IMR-90 (cell line): Measurements from ENCODE around the gene LEO1. TPM values are rescaled to one million over a fixed set of nuclear protein-coding genes. Genes with fewer than 3 reads are reported as not detected.

ENCODE experiments used
- ATAC-seq: fragments of 200-7000 bp; cut with Tn5 transposase; 2 replicates; pipeline ENCODE4 v1.9.1; 2020; ENCODE audit warnings: low read depth, mild to moderate bottlenecking, moderate library complexity
- BruUV-seq: library from RNA; stranded (reverse); fragments of 400-500 nt; replicated peaks from 2 replicates; lab custom pipeline; 2021; lab: Mats Ljungman, UMichigan
- CTCF ChIA-PET: fragments of 300-600 bp; formaldehyde crosslinking; extraction: SDS; loops from one replicate; lab custom pipeline; 2021; ENCODE audit warnings: antibody characterized with exemption; lab: Yijun Ruan, JAX
- POLR2A ChIA-PET: fragments of 300-600 bp; sonication (Branson Sonifier 250); formaldehyde crosslinking; loops from one replicate; lab custom pipeline; 2022; ENCODE audit warnings: antibody characterized with exemption; ENCODE audit not compliant: unreplicated experiment; lab: Charles Lee
- DNase-seq: peaks from one replicate; pipeline ENCODE4 v3.0.0; 2013
- H2AFZ ChIP-seq: replicated peaks from 2 replicates; pipeline ENCODE3; 2013; ENCODE audit warnings: low read length, mild to moderate bottlenecking; ENCODE audit not compliant: poor library complexity
- H2AK5ac ChIP-seq: 2 replicates; pipeline ENCODE4 v1.6.1; 2013; ENCODE audit warnings: low read depth, low read length, inconsistent platforms
- H2AK9ac ChIP-seq: replicated peaks from 2 replicates; pipeline ENCODE3; 2013; ENCODE audit warnings: mild to moderate bottlenecking, low read depth, low read length, moderate library complexity; ENCODE audit not compliant: poor library complexity
- H2BK120ac ChIP-seq: 2 replicates; pipeline ENCODE4 v1.6.1; 2013; ENCODE audit warnings: low read depth, low read length, inconsistent platforms
- H2BK15ac ChIP-seq: 3 replicates; pipeline ENCODE4 v1.6.1; 2013; ENCODE audit warnings: low read depth, low read length, inconsistent platforms
- H2BK20ac ChIP-seq: 2 replicates; pipeline ENCODE4 v1.6.1; 2013; ENCODE audit warnings: low read depth, mild to moderate bottlenecking, inconsistent platforms, low read length, moderate library complexity
- H2BK5ac ChIP-seq: 2 replicates; pipeline ENCODE4 v1.6.1; 2013; ENCODE audit warnings: mild to moderate bottlenecking, low read depth, low read length, inconsistent platforms; ENCODE audit not compliant: poor library complexity, severe bottlenecking
- H3K14ac ChIP-seq: replicated peaks from 2 replicates; pipeline ENCODE4 v1.6.1; 2013; ENCODE audit warnings: low read depth, low read length, inconsistent platforms
- H3K18ac ChIP-seq: 2 replicates; pipeline ENCODE4 v1.6.1; 2013; ENCODE audit warnings: low read depth, low read length, control low read depth
- H3K23ac ChIP-seq: 2 replicates; pipeline ENCODE4 v1.6.1; 2013; ENCODE audit warnings: low read depth, low read length, inconsistent platforms
- H3K27ac ChIP-seq: 2 replicates; pipeline ENCODE4 v1.5.1; 2013; ENCODE audit warnings: mild to moderate bottlenecking, control low read depth, low read length; ENCODE audit not compliant: insufficient read depth
- H3K27me3 ChIP-seq: 2 replicates; pipeline ENCODE4 v1.6.1; 2013; ENCODE audit warnings: low read length; ENCODE audit not compliant: control insufficient read depth, insufficient read depth
- H3K36me3 ChIP-seq: 2 replicates; pipeline ENCODE4 v1.6.1; 2013; ENCODE audit warnings: low read length, mixed read lengths; ENCODE audit not compliant: control insufficient read depth, insufficient read depth
- H3K4ac ChIP-seq: 2 replicates; pipeline ENCODE4 v1.6.1; 2013; ENCODE audit warnings: low read depth, low read length, inconsistent platforms
- H3K4me1 ChIP-seq: 2 replicates; pipeline ENCODE4 v1.6.1; 2013; ENCODE audit warnings: low read length, mixed read lengths; ENCODE audit not compliant: control insufficient read depth, insufficient read depth
- H3K4me2 ChIP-seq: 2 replicates; pipeline ENCODE4 v1.6.1; 2013; ENCODE audit warnings: low read depth, mild to moderate bottlenecking, control low read depth, low read length, moderate library complexity
- H3K4me3 ChIP-seq: 2 replicates; pipeline ENCODE4 v1.5.1; 2013; ENCODE audit warnings: low read depth, mild to moderate bottlenecking, control low read depth, low read length, moderate library complexity; ENCODE audit not compliant: insufficient read depth
- H3K56ac ChIP-seq: 2 replicates; pipeline ENCODE4 v1.6.1; 2013; ENCODE audit warnings: low read length, inconsistent platforms; ENCODE audit not compliant: insufficient read depth; ENCODE audit errors: extremely low read depth
- H3K79me1 ChIP-seq, 2 experiments: 2 replicates each; pipeline ENCODE4 v1.6.1; 2013; ENCODE audit warnings: low read length in 2 of 2, inconsistent platforms in 1 of 2, low read depth in 1 of 2
- H3K9ac ChIP-seq: 2 replicates; pipeline ENCODE4 v1.6.1; 2013; ENCODE audit warnings: low read depth, low read length, control low read depth
- H3K9me1 ChIP-seq: 2 replicates; pipeline ENCODE4 v1.6.1; 2013; ENCODE audit warnings: low read length, inconsistent platforms; ENCODE audit not compliant: insufficient read depth
- H3K9me3 ChIP-seq: 2 replicates; pipeline ENCODE4 v1.6.1; 2013; ENCODE audit warnings: low read length; ENCODE audit not compliant: control insufficient read depth, insufficient read depth
- H4K20me1 ChIP-seq: 2 replicates; pipeline ENCODE4 v1.6.1; 2013; ENCODE audit warnings: low read length, inconsistent platforms; ENCODE audit not compliant: insufficient read depth
- H4K5ac ChIP-seq: 2 replicates; pipeline ENCODE4 v1.6.1; 2013; ENCODE audit warnings: mild to moderate bottlenecking, low read depth, low read length, control low read depth
- H4K8ac ChIP-seq, 2 experiments: 2 replicates each; pipeline ENCODE4 v1.6.1; 2013; ENCODE audit warnings: low read depth in 2 of 2, low read length in 2 of 2, control low read depth in 1 of 2, inconsistent platforms in 1 of 2
- H4K91ac ChIP-seq: 2 replicates; pipeline ENCODE4 v1.6.1; 2013; ENCODE audit warnings: low read depth, low read length, inconsistent platforms; ENCODE audit not compliant: insufficient read depth
- BHLHE40 ChIP-seq: fragments of 150-350 bp; IDR thresholded peaks from 2 replicates; pipeline ENCODE4 v1.6.1; 2016; ENCODE audit warnings: mild to moderate bottlenecking, low read depth, low read length
- CEBPB ChIP-seq: IDR thresholded peaks from 2 replicates; pipeline ENCODE4 v1.6.1; 2012; ENCODE audit warnings: low read depth, low read length, improper control_type of control experiment
- CTCF ChIP-seq: conservative IDR thresholded peaks from 2 replicates; pipeline ENCODE4 v1.5.1; 2012; ENCODE audit warnings: mild to moderate bottlenecking, low read depth, low read length, improper control_type of control experiment
- ELK1 ChIP-seq: fragments of 150-350 bp; IDR thresholded peaks from 2 replicates; pipeline ENCODE4 v1.6.1; 2016; ENCODE audit warnings: low read depth, mild to moderate bottlenecking, low read length, moderate library complexity, borderline replicate concordance
- MAFK ChIP-seq: IDR thresholded peaks from 2 replicates; pipeline ENCODE4 v1.6.1; 2012; ENCODE audit warnings: low read depth, low read length, improper control_type of control experiment
- NFE2L2 ChIP-seq: fragments of 150-350 bp; IDR thresholded peaks from 2 replicates; pipeline ENCODE4 v1.6.1; 2016; ENCODE audit warnings: low read depth, mild to moderate bottlenecking, low read length
- RAD21 ChIP-seq: IDR thresholded peaks from 2 replicates; pipeline ENCODE4 v1.6.1; 2012; ENCODE audit warnings: low read length, improper control_type of control experiment
- RCOR1 ChIP-seq: IDR thresholded peaks from 2 replicates; pipeline ENCODE4 v1.6.1; 2012; ENCODE audit warnings: mild to moderate bottlenecking, low read length, improper control_type of control experiment; ENCODE audit not compliant: insufficient replicate concordance
- RFX5 ChIP-seq: IDR thresholded peaks from 2 replicates; pipeline ENCODE4 v1.8.0; 2012; ENCODE audit warnings: low read depth, mild to moderate bottlenecking, low read length, moderate library complexity
- USF2 ChIP-seq: fragments of 150-350 bp; IDR thresholded peaks from 2 replicates; pipeline ENCODE4 v1.6.1; 2017; ENCODE audit warnings: mild to moderate bottlenecking, antibody characterized with exemption, low read length, low read depth
- WGBS, 2 experiments: methylation state at CpG; one replicate each; pipeline versions ENCODE4 v1.1.5 to v1.1.7; 2013; ENCODE audit warnings: missing lambda C conversion rate in 2 of 2; ENCODE audit not compliant: insufficient read length in 1 of 2; ENCODE audit errors: extremely low coverage in 2 of 2; 5-methylcytosine and 5-hydroxymethylcytosine counted together
- dilution Hi-C: fragments of 300-500 bp; cut with HindIII; formaldehyde crosslinking; loops from one replicate; pipeline ENCODE4 v1.14.3; 2018; ENCODE audit warnings: low sequenced_read_pairs; ENCODE audit not compliant: unreplicated experiment
- in situ Hi-C: fragments of 300-500 bp; cut with MboI; formaldehyde crosslinking; loops from 3 replicates; pipeline ENCODE4 v1.14.3; 2019; ENCODE audit warnings: low sequenced_read_pairs, inconsistent platforms, mixed read lengths
- intact Hi-C: fragments of 100-400 bp; cut with micrococcal nuclease; formaldehyde crosslinking; loops from 2 replicates; pipeline ENCODE4 v1.10.0; 2022
- polyA plus RNA-seq, 3 experiments: library from polyadenylated mRNA; depleted of rRNA; stranded (reverse); fragments of >200 nt; gene quantifications; 2 replicates each; pipeline ENCODE4 v1.2.3, GENCODE V29; 2012; ENCODE audit warnings: low replicate concordance in 1 of 3
- total RNA-seq: library from RNA; depleted of rRNA; stranded (reverse); fragments of >200 nt; gene quantifications from 2 replicates; pipeline ENCODE4 v1.2.3, GENCODE V29; 2012

Gene LEO1
- total and polyA plus RNA-seq, 2 of the 4 experiments (the other 2 are of a cell fraction) = 9.0 to 11.5 TPM

- intact Hi-C loops = no loop called here
- Histone ChIP-seq H4K8ac (no peak overlapping the region), H3K79me1 (peaks cover 4 to 34% of the 10 kb centered on the region in 2 experiments), H3K4me2 (no peak overlapping the region), H4K20me1 (peaks cover 16% of the 10 kb centered on the region), H3K36me3 (peaks cover 13% of the 10 kb centered on the region), H2AK9ac (no peak overlapping the region), H2AK5ac (no peak overlapping the region), H3K27me3 (no peaks in the 10 kb centered on the region), H3K4ac (no peak overlapping the region), H3K56ac (no peak overlapping the region), H3K27ac (no peak overlapping the region), H4K5ac (no peak overlapping the region), H4K91ac (no peak overlapping the region), H3K23ac (no peak overlapping the region), H3K14ac (no peak overlapping the region), H3K9ac (no peak overlapping the region), H2AFZ (no peak overlapping the region), H3K9me3 (no peaks in the 10 kb centered on the region), H2BK120ac (no peak overlapping the region), H2BK15ac (no peak overlapping the region), H3K9me1 (peaks cover 9% of the 10 kb centered on the region), H2BK20ac (no peak overlapping the region), H3K4me3 (no peak overlapping the region), H3K18ac (no peak overlapping the region), H2BK5ac (no peak overlapping the region), H3K4me1 (peaks cover 10% of the 10 kb centered on the region)
- in situ Hi-C loops = loop anchor here (25.0 kb wide), 1 partner anchor 272 kb away; no protein-coding TSS in a partner anchor
- no peak for DNase-seq
- ChIA-PET CTCF (no interaction called here), POLR2A (no interaction called here)
- TF ChIP-seq RFX5 = no peak
- TF ChIP-seq CEBPB = no peak
- no peak for TF ChIP-seq RCOR1
- no peak for TF ChIP-seq CTCF
- TF ChIP-seq RAD21 = no peak
- TF ChIP-seq MAFK = no peak
- no peak for TF ChIP-seq ELK1
- no peak for TF ChIP-seq BHLHE40
- no peak for TF ChIP-seq NFE2L2
- TF ChIP-seq USF2 = no peak
- BruUV-seq = no TSS peak
- dilution Hi-C loops = no loop called here
- WGBS, 2 experiments = no CpG with 5 or more reads among the region's 2 CpGs
- ATAC-seq = no peak
These were observed 62.0 kb downstream of the LEO1 start for GRCh38 chr15:51909584-51909983.
